Measurements from ENCODE around the gene JARID2. TPM values are rescaled to one million over a fixed set of nuclear protein-coding genes. Genes with fewer than 3 reads are reported as not detected.

Gene JARID2
- total RNA-seq, 1 donor from 2014 or later = 12.5 TPM

- no peak overlapping the region for H3K27ac Mint-ChIP-seq (ENCODE audit: unreplicated experiment)
- H3K4me3 Mint-ChIP-seq (ENCODE audit: unreplicated experiment) = no peak overlapping the region
- H3K9me3 Mint-ChIP-seq (ENCODE audit: unreplicated experiment) = no peaks in the 10 kb centered on the region
- no peaks in the 10 kb centered on the region for H3K36me3 Mint-ChIP-seq (ENCODE audit: unreplicated experiment)
- H3K27me3 Mint-ChIP-seq (ENCODE audit: unreplicated experiment) = no peaks in the 10 kb centered on the region
- peaks cover 37% of the 10 kb centered on the region for H3K4me1 Mint-ChIP-seq (ENCODE audit: unreplicated experiment)
- no peak for DNase-seq (ENCODE audit: extremely low spot score, unreplicated experiment)
- TF ChIP-seq, protein P1, sequence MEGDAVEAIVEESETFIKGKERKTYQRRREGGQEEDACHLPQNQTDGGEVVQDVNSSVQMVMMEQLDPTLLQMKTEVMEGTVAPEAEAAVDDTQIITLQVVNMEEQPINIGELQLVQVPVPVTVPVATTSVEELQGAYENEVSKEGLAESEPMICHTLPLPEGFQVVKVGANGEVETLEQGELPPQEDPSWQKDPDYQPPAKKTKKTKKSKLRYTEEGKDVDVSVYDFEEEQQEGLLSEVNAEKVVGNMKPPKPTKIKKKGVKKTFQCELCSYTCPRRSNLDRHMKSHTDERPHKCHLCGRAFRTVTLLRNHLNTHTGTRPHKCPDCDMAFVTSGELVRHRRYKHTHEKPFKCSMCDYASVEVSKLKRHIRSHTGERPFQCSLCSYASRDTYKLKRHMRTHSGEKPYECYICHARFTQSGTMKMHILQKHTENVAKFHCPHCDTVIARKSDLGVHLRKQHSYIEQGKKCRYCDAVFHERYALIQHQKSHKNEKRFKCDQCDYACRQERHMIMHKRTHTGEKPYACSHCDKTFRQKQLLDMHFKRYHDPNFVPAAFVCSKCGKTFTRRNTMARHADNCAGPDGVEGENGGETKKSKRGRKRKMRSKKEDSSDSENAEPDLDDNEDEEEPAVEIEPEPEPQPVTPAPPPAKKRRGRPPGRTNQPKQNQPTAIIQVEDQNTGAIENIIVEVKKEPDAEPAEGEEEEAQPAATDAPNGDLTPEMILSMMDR (IDR thresholded peaks at IDR 0.05) = no peak
Observed at GRCh38 chr6:15344192-15344519, 98.3 kb downstream of the JARID2 start.

GRCh38 chr6:15344831-15345230 is 99.0 kb downstream of the JARID2 start:
- Mint-ChIP-seq H3K9me3 (ENCODE audit: unreplicated experiment) (no peaks in the 10 kb centered on the region), H3K27ac (ENCODE audit: unreplicated experiment) (no peak overlapping the region), H3K36me3 (ENCODE audit: unreplicated experiment) (peaks cover 3% of the 10 kb centered on the region), H3K27me3 (ENCODE audit: unreplicated experiment) (no peaks in the 10 kb centered on the region), H3K4me1 (ENCODE audit: unreplicated experiment) (peaks cover 37% of the 10 kb centered on the region), H3K4me3 (ENCODE audit: unreplicated experiment) (no peak overlapping the region)
- no peak for DNase-seq (ENCODE audit: extremely low spot score, unreplicated experiment)
- TF ChIP-seq, protein P1 (IDR thresholded peaks at IDR 0.05) = no peak

- H3K27me3 Mint-ChIP-seq (ENCODE audit: unreplicated experiment) = no peaks in the 10 kb centered on the region
- no peak overlapping the region for H3K27ac Mint-ChIP-seq (ENCODE audit: unreplicated experiment)
- TF ChIP-seq, protein P1 (IDR thresholded peaks at IDR 0.05) = no peak
- peaks cover 29% of the 10 kb centered on the region for H3K4me1 Mint-ChIP-seq (ENCODE audit: unreplicated experiment)
- peaks cover 3% of the 10 kb centered on the region for H3K36me3 Mint-ChIP-seq (ENCODE audit: unreplicated experiment)
- H3K9me3 Mint-ChIP-seq (ENCODE audit: unreplicated experiment) = no peaks in the 10 kb centered on the region
- no peak overlapping the region for H3K4me3 Mint-ChIP-seq (ENCODE audit: unreplicated experiment)
- DNase-seq (ENCODE audit: extremely low spot score, unreplicated experiment) = no peak
Observed at GRCh38 chr6:15346315-15346714, 100.4 kb downstream of the JARID2 start.

- Mint-ChIP-seq H3K27ac (ENCODE audit: unreplicated experiment) (no peak overlapping the region), H3K4me3 (ENCODE audit: unreplicated experiment) (no peak overlapping the region), H3K9me3 (ENCODE audit: unreplicated experiment) (no peaks in the 10 kb centered on the region), H3K36me3 (ENCODE audit: unreplicated experiment) (peaks cover 3% of the 10 kb centered on the region), H3K4me1 (ENCODE audit: unreplicated experiment) (peaks cover 36% of the 10 kb centered on the region), H3K27me3 (ENCODE audit: unreplicated experiment) (no peaks in the 10 kb centered on the region)
- TF ChIP-seq, protein P1 (IDR thresholded peaks at IDR 0.05) = no peak
- DNase-seq (ENCODE audit: extremely low spot score, unreplicated experiment) = no peak
Observed at GRCh38 chr6:15348528-15348927, 102.7 kb downstream of the JARID2 start.

- Mint-ChIP-seq H3K27me3 (ENCODE audit: unreplicated experiment) (no peaks in the 10 kb centered on the region), H3K9me3 (ENCODE audit: unreplicated experiment) (no peaks in the 10 kb centered on the region), H3K27ac (ENCODE audit: unreplicated experiment) (no peak overlapping the region), H3K4me3 (ENCODE audit: unreplicated experiment) (no peak overlapping the region), H3K36me3 (ENCODE audit: unreplicated experiment) (peaks cover 3% of the 10 kb centered on the region), H3K4me1 (ENCODE audit: unreplicated experiment) (peaks cover 29% of the 10 kb centered on the region)
- TF ChIP-seq, protein P1 (IDR thresholded peaks at IDR 0.05) = no peak
- DNase-seq (ENCODE audit: extremely low spot score, unreplicated experiment) = no peak
Observed at GRCh38 chr6:15349379-15349778, 103.5 kb downstream of the JARID2 start.

Measured in osteocyte (in vitro differentiated cells).